ENCODE measurements around the gene UNC93B1. TPM values are rescaled to one million over a fixed set of nuclear protein-coding genes. Genes with fewer than 3 reads are reported as not detected.

UNC93B1 gene
- total and polyA plus RNA-seq, 2 of the 13 experiments (the other 11 are each of a cell fraction or from before 2014, with no cell fraction given): 8.8 to 18.9 TPM

DNA sequence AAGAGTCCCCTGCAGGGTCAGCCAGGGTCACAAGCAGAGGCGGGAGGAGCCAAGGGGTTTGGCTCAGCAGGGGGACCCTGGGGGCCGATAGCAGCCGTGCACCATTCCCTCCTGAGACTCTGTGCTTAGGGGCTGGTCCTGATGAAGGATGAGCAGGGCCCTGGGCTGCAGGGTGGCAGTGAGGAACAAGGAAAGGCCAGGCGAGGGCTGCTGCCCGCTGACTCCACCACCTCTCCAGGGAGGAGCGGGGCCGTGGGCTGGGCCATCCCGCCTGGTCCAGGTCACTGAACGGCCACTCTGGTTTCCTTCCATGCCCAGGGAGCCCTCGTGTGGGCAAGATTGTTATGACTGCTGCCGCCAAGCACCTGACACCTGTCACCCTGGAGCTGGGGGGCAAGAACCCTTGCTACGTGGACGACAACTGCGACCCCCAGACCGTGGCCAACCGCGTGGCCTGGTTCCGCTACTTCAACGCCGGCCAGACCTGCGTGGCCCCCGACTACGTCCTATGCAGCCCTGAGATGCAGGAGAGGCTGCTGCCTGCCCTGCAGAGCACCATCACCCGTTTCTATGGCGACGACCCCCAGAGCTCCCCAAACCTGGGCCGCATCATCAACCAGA is 17.4 kb upstream of the UNC93B1 start (continued):
- TF ChIP-seq, protein P1, sequence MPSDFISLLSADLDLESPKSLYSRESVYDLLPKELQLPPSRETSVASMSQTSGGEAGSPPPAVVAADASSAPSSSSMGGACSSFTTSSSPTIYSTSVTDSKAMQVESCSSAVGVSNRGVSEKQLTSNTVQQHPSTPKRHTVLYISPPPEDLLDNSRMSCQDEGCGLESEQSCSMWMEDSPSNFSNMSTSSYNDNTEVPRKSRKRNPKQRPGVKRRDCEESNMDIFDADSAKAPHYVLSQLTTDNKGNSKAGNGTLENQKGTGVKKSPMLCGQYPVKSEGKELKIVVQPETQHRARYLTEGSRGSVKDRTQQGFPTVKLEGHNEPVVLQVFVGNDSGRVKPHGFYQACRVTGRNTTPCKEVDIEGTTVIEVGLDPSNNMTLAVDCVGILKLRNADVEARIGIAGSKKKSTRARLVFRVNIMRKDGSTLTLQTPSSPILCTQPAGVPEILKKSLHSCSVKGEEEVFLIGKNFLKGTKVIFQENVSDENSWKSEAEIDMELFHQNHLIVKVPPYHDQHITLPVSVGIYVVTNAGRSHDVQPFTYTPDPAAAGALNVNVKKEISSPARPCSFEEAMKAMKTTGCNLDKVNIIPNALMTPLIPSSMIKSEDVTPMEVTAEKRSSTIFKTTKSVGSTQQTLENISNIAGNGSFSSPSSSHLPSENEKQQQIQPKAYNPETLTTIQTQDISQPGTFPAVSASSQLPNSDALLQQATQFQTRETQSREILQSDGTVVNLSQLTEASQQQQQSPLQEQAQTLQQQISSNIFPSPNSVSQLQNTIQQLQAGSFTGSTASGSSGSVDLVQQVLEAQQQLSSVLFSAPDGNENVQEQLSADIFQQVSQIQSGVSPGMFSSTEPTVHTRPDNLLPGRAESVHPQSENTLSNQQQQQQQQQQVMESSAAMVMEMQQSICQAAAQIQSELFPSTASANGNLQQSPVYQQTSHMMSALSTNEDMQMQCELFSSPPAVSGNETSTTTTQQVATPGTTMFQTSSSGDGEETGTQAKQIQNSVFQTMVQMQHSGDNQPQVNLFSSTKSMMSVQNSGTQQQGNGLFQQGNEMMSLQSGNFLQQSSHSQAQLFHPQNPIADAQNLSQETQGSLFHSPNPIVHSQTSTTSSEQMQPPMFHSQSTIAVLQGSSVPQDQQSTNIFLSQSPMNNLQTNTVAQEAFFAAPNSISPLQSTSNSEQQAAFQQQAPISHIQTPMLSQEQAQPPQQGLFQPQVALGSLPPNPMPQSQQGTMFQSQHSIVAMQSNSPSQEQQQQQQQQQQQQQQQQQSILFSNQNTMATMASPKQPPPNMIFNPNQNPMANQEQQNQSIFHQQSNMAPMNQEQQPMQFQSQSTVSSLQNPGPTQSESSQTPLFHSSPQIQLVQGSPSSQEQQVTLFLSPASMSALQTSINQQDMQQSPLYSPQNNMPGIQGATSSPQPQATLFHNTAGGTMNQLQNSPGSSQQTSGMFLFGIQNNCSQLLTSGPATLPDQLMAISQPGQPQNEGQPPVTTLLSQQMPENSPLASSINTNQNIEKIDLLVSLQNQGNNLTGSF (CRISPR knock-in tag; IDR thresholded peaks at IDR 0.05): no peak
- TF ChIP-seq ELF1 (CRISPR knock-in tag; IDR thresholded peaks at IDR 0.05) (no peak), ZNF253 (CRISPR knock-in tag; IDR thresholded peaks at IDR 0.05; ENCODE audit: borderline replicate concordance) (no peak), RARA (CRISPR knock-in tag; IDR thresholded peaks at IDR 0.05) (peak; percentile 79), LCORL (IDR thresholded peaks at IDR 0.05) (no peak), LCORL (CRISPR knock-in tag; IDR thresholded peaks at IDR 0.05) (0 out of 2 replicates have a peak, but pooled peaks have one; percentile 22), PHF21A (CRISPR knock-in tag; IDR thresholded peaks at IDR 0.05) (no peak), NR1H2 (CRISPR knock-in tag; IDR thresholded peaks at IDR 0.05; ENCODE audit: borderline replicate concordance, low read depth) (no peak), SNAI1 (CRISPR knock-in tag; IDR thresholded peaks at IDR 0.05; ENCODE audit: borderline replicate concordance) (peak; percentile 54; the same call in 1 of the 2 replicates), ZNF10 (CRISPR knock-in tag; IDR thresholded peaks at IDR 0.05; ENCODE audit: borderline replicate concordance, low read depth) (no peak), NR2F6 (IDR thresholded peaks at IDR 0.05) (0 out of 2 replicates have a peak, but pooled peaks have one; percentile 3), NR2F6 (CRISPR knock-in tag; IDR thresholded peaks at IDR 0.05) (no peak; the same call in 1 of the 2 replicates), EZH2 (conservative IDR thresholded peaks at IDR 0.05; ENCODE audit: low read depth, low read length) (no peak), GTF2F1 (IDR thresholded peaks at IDR 0.05; ENCODE audit: low read length) (no peak), SP4 (CRISPR knock-in tag; IDR thresholded peaks at IDR 0.05) (no peak), ATAD3A (CRISPR knock-in tag; IDR thresholded peaks at IDR 0.05) (no peak), ZNF230 (CRISPR knock-in tag; IDR thresholded peaks at IDR 0.05) (no peak), TCF12 (IDR thresholded peaks at IDR 0.05) (no peak), TCF12 (CRISPR knock-in tag; IDR thresholded peaks at IDR 0.05) (no peak)
- TF ChIP-seq, protein P2, sequence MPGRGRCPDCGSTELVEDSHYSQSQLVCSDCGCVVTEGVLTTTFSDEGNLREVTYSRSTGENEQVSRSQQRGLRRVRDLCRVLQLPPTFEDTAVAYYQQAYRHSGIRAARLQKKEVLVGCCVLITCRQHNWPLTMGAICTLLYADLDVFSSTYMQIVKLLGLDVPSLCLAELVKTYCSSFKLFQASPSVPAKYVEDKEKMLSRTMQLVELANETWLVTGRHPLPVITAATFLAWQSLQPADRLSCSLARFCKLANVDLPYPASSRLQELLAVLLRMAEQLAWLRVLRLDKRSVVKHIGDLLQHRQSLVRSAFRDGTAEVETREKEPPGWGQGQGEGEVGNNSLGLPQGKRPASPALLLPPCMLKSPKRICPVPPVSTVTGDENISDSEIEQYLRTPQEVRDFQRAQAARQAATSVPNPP (CRISPR knock-in tag; IDR thresholded peaks at IDR 0.05): no peak
- TF ChIP-seq, protein P3, sequence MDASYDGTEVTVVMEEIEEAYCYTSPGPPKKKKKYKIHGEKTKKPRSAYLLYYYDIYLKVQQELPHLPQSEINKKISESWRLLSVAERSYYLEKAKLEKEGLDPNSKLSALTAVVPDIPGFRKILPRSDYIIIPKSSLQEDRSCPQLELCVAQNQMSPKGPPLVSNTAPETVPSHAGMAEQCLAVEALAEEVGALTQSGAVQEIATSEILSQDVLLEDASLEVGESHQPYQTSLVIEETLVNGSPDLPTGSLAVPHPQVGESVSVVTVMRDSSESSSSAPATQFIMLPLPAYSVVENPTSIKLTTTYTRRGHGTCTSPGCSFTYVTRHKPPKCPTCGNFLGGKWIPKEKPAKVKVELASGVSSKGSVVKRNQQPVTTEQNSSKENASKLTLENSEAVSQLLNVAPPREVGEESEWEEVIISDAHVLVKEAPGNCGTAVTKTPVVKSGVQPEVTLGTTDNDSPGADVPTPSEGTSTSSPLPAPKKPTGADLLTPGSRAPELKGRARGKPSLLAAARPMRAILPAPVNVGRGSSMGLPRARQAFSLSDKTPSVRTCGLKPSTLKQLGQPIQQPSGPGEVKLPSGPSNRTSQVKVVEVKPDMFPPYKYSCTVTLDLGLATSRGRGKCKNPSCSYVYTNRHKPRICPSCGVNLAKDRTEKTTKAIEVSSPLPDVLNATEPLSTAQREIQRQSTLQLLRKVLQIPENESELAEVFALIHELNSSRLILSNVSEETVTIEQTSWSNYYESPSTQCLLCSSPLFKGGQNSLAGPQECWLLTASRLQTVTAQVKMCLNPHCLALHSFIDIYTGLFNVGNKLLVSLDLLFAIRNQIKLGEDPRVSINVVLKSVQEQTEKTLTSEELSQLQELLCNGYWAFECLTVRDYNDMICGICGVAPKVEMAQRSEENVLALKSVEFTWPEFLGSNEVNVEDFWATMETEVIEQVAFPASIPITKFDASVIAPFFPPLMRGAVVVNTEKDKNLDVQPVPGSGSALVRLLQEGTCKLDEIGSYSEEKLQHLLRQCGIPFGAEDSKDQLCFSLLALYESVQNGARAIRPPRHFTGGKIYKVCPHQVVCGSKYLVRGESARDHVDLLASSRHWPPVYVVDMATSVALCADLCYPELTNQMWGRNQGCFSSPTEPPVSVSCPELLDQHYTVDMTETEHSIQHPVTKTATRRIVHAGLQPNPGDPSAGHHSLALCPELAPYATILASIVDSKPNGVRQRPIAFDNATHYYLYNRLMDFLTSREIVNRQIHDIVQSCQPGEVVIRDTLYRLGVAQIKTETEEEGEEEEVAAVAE (CRISPR knock-in tag; IDR thresholded peaks at IDR 0.05; ENCODE audit: borderline replicate concordance): no peak; the same call in 1 of the 2 replicates
